NOMO-1 treated with DMSO at 0.1 percent for 48 hours (cell line): ENCODE results near the gene KITLG.
"Not testable (repeated sequence)": the region's sequence is repeated elsewhere in the genome, so short reads cannot be mapped to it uniquely, and the experiment has no call there.

ENCODE experiments used
- DNase-seq: peaks from one replicate; lab custom pipeline; 2025; ENCODE audit not compliant: unreplicated experiment; lab: John Stamatoyannopoulos, UW

The KITLG gene

GRCh38 chr12:88544991-88545980 lies 35.0 kb downstream of the KITLG start:
- no peak for DNase-seq

- DNase-seq = no peak
Measured at GRCh38 chr12:88539893-88540292, 40.4 kb downstream of the KITLG start.

GRCh38 chr12:88538697-88539096 lies 41.6 kb downstream of the KITLG start:
- no peak for DNase-seq

GRCh38 chr12:88538250-88538649 lies 42.0 kb downstream of the KITLG start:
- DNase-seq = peak; percentile 51

- DNase-seq = no peak
Measured at GRCh38 chr12:88530868-88531267, 49.4 kb downstream of the KITLG start.

- DNase-seq = no peak
Measured at GRCh38 chr12:88529531-88530488, 50.5 kb downstream of the KITLG start.

GRCh38 chr12:88522961-88523360 lies 57.3 kb downstream of the KITLG start:
- DNase-seq = no peak

GRCh38 chr12:88520436-88520820 lies 59.8 kb downstream of the KITLG start:
- no peak for DNase-seq

GRCh38 chr12:88519802-88520435 lies 60.4 kb downstream of the KITLG start:
- no peak for DNase-seq

GRCh38 chr12:88518863-88519403 lies 61.3 kb downstream of the KITLG start:
- DNase-seq = peak; percentile 44

- no peak for DNase-seq
Measured at GRCh38 chr12:88516811-88517210, 63.5 kb downstream of the KITLG start.

GRCh38 chr12:88510843-88511242 lies 69.4 kb downstream of the KITLG start:
- DNase-seq = no peak

GRCh38 chr12:88509851-88510250 lies 70.4 kb downstream of the KITLG start:
- DNase-seq = no peak

GRCh38 chr12:88509347-88509746 lies 70.9 kb downstream of the KITLG start:
- no peak for DNase-seq

GRCh38 chr12:88507851-88508250 lies 72.4 kb downstream of the KITLG start:
- DNase-seq = not testable (repeated sequence)

- DNase-seq = no peak
Measured at GRCh38 chr12:88507270-88507669, 73.0 kb downstream of the KITLG start.

- DNase-seq = no peak
Measured at GRCh38 chr12:88505696-88506095, 74.6 kb downstream of the KITLG start.

GRCh38 chr12:88503281-88503703 lies 77.0 kb downstream of the KITLG start:
- DNase-seq = no peak

- no peak for DNase-seq
Measured at GRCh38 chr12:88501972-88502938, 78.0 kb downstream of the KITLG start.
